ENCODE data around the gene PSMB7.

Gene PSMB7

GRCh38 chr9:124443625-124444024 lies 28.4 kb upstream of the PSMB7 start:
- Histone ChIP-seq H3K27ac (ENCODE audit: low read depth, low read length) (no peak overlapping the region), H3K9ac (ENCODE audit: low read depth in 1 of 2, low read length in 2 of 2) (no peak overlapping the region), H3K9me3 (ENCODE audit: control insufficient read depth in 1 of 2, low read length in 2 of 2) (no peaks in the 10 kb centered on the region), H3K27me3 (ENCODE audit: control insufficient read depth in 1 of 2, insufficient read depth in 2 of 2, low read length in 2 of 2) (peaks cover 0 to 7% of the 10 kb centered on the region in 2 donors), H3K4me3 (ENCODE audit: low read depth in 1 of 2, low read length in 2 of 2) (no peak overlapping the region), H3K4me1 (ENCODE audit: control insufficient read depth in 1 of 2, insufficient read depth in 2 of 2, low read length in 2 of 2) (no peaks in the 10 kb centered on the region), H3K36me3 (ENCODE audit: control insufficient read depth in 1 of 2, insufficient read depth in 2 of 2, low read length in 2 of 2) (no peaks in the 10 kb centered on the region)

GRCh38 chr9:124442826-124443225 lies 27.6 kb upstream of the PSMB7 start:
- no peak overlapping the region for H3K9ac ChIP-seq (ENCODE audit: low read depth in 1 of 2, low read length in 2 of 2)
- H3K4me1 ChIP-seq (ENCODE audit: control insufficient read depth in 1 of 2, insufficient read depth in 2 of 2, low read length in 2 of 2) = no peaks in the 10 kb centered on the region
- H3K27ac ChIP-seq (ENCODE audit: low read depth, low read length) = no peak overlapping the region
- no peak overlapping the region for H3K4me3 ChIP-seq (ENCODE audit: low read depth in 1 of 2, low read length in 2 of 2)
- peaks cover 0 to 4% of the 10 kb centered on the region in 2 donors for H3K27me3 ChIP-seq (ENCODE audit: control insufficient read depth in 1 of 2, insufficient read depth in 2 of 2, low read length in 2 of 2)
- H3K36me3 ChIP-seq (ENCODE audit: control insufficient read depth in 1 of 2, insufficient read depth in 2 of 2, low read length in 2 of 2) = no peaks in the 10 kb centered on the region
- H3K9me3 ChIP-seq (ENCODE audit: control insufficient read depth in 1 of 2, low read length in 2 of 2) = no peaks in the 10 kb centered on the region

DNA sequence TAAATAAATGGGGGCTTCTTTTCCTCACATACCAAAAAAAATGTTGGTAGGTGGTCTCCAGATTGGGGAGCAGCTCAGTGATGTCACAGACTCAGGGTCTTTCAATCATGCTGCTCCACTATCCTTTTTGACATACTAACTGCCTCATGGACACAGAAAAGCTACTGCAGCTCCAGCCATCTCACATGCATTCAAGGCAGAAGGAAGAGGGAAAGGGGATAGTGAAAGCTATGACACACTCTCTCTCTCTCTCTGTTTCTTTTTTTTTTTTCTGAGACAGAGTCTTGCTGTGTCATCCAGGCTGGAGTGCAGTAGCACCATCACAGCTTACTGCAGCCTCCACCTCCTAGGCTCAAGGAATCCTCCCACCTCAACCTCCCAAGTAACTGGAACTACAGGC lies 27.1 kb upstream of the PSMB7 start:
- peaks cover 0 to 4% of the 10 kb centered on the region in 2 donors for H3K27me3 ChIP-seq (ENCODE audit: control insufficient read depth in 1 of 2, insufficient read depth in 2 of 2, low read length in 2 of 2)
- no peak overlapping the region for H3K4me3 ChIP-seq (ENCODE audit: low read depth in 1 of 2, low read length in 2 of 2)
- H3K4me1 ChIP-seq (ENCODE audit: control insufficient read depth in 1 of 2, insufficient read depth in 2 of 2, low read length in 2 of 2) = no peaks in the 10 kb centered on the region
- H3K36me3 ChIP-seq (ENCODE audit: control insufficient read depth in 1 of 2, insufficient read depth in 2 of 2, low read length in 2 of 2) = no peaks in the 10 kb centered on the region
- no peaks in the 10 kb centered on the region for H3K9me3 ChIP-seq (ENCODE audit: control insufficient read depth in 1 of 2, low read length in 2 of 2)
- H3K27ac ChIP-seq (ENCODE audit: low read depth, low read length) = no peak overlapping the region
- H3K9ac ChIP-seq (ENCODE audit: low read depth in 1 of 2, low read length in 2 of 2) = no peak overlapping the region

DNA sequence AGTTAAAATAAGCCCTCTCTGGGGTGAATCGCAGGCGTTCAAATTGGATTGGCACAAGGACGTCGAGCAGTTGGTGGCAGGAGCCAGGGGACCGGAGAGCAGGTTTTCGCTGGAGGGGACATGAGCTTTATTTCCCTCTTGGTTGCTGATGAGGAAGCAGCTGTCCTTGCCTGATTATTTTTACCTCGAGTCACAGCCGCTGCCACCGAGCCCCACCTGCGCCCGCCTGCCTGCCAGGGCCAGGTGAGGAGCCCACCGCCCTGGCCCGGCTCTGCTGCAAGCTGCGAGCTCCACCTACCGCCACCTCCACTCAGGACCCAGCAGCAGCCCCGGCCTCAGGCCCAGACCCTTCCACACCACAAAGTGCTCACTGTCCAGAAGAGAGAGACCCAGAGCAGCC lies 26.0 kb upstream of the PSMB7 start:
- Histone ChIP-seq H3K27me3 (ENCODE audit: control insufficient read depth in 1 of 2, insufficient read depth in 2 of 2, low read length in 2 of 2) (peaks cover 0 to 4% of the 10 kb centered on the region in 2 donors), H3K27ac (ENCODE audit: low read depth, low read length) (no peak overlapping the region), H3K4me1 (ENCODE audit: control insufficient read depth in 1 of 2, insufficient read depth in 2 of 2, low read length in 2 of 2) (no peaks in the 10 kb centered on the region), H3K9ac (ENCODE audit: low read depth in 1 of 2, low read length in 2 of 2) (no peak overlapping the region), H3K36me3 (ENCODE audit: control insufficient read depth in 1 of 2, insufficient read depth in 2 of 2, low read length in 2 of 2) (no peaks in the 10 kb centered on the region), H3K4me3 (ENCODE audit: low read depth in 1 of 2, low read length in 2 of 2) (no peak overlapping the region), H3K9me3 (ENCODE audit: control insufficient read depth in 1 of 2, low read length in 2 of 2) (no peaks in the 10 kb centered on the region)

DNA sequence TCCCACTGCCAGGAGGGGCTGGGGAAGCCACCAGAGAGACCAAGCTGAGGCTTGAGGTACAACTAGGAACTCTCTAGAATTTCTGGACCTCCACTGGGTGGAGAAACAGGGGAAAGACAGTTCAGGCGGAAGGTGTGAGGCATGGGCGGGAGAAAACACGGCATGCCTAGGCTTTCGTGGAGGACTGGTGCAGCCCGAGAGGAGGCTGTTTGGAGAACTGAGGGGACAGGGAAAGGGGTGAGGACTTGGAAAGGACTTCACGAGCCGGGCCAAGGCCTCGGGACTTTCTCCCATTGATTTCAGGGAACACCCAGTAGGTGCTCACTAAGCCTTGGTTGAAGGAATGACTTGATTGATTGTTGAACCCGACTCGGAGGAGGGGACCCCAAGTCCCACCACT lies 25.5 kb upstream of the PSMB7 start:
- no peak overlapping the region for H3K27ac ChIP-seq (ENCODE audit: low read depth, low read length)
- H3K4me3 ChIP-seq (ENCODE audit: low read depth in 1 of 2, low read length in 2 of 2) = no peak overlapping the region
- H3K9ac ChIP-seq (ENCODE audit: low read depth in 1 of 2, low read length in 2 of 2) = no peak overlapping the region
- no peaks in the 10 kb centered on the region for H3K4me1 ChIP-seq (ENCODE audit: control insufficient read depth in 1 of 2, insufficient read depth in 2 of 2, low read length in 2 of 2)
- no peaks in the 10 kb centered on the region for H3K36me3 ChIP-seq (ENCODE audit: control insufficient read depth in 1 of 2, insufficient read depth in 2 of 2, low read length in 2 of 2)
- peaks cover 0 to 4% of the 10 kb centered on the region in 2 donors for H3K27me3 ChIP-seq (ENCODE audit: control insufficient read depth in 1 of 2, insufficient read depth in 2 of 2, low read length in 2 of 2)
- no peaks in the 10 kb centered on the region for H3K9me3 ChIP-seq (ENCODE audit: control insufficient read depth in 1 of 2, low read length in 2 of 2)

DNA sequence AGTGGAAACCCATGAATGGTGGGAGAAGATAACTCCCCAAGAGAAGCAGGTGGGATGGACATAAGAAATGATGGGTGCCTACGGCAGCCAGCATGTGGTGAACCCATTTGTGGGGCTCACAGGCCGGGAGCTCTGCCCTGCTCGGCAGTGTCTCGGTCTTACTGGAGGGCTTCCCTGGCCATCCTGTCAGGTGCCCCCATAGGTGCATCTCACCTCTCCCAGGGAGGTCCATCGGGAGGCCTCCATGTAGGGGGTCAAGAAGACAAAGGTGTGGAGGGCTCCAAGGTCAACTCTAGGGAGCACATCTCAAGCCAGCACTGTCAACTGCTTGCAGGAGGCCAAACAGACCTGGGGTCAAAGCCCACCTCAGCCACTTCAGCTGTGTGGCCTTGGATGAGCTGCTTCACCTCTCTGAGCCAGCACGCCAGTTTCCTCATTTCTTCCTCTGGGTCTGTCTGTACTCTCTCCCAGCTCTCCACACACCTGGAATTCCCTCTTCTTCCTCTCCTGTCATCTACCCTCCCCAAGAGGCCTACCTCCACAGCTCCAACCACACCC lies 24.5 kb upstream of the PSMB7 start:
- H3K9ac ChIP-seq (ENCODE audit: low read depth in 1 of 2, low read length in 2 of 2) = no peak overlapping the region
- no peak overlapping the region for H3K27ac ChIP-seq (ENCODE audit: low read depth, low read length)
- H3K4me3 ChIP-seq (ENCODE audit: low read depth in 1 of 2, low read length in 2 of 2) = no peak overlapping the region
- H3K36me3 ChIP-seq (ENCODE audit: control insufficient read depth in 1 of 2, insufficient read depth in 2 of 2, low read length in 2 of 2) = no peaks in the 10 kb centered on the region
- H3K4me1 ChIP-seq (ENCODE audit: control insufficient read depth in 1 of 2, insufficient read depth in 2 of 2, low read length in 2 of 2) = no peaks in the 10 kb centered on the region
- H3K27me3 ChIP-seq (ENCODE audit: control insufficient read depth in 1 of 2, insufficient read depth in 2 of 2, low read length in 2 of 2) = peaks cover 0 to 4% of the 10 kb centered on the region in 2 donors
- H3K9me3 ChIP-seq (ENCODE audit: control insufficient read depth in 1 of 2, low read length in 2 of 2) = no peaks in the 10 kb centered on the region

DNA sequence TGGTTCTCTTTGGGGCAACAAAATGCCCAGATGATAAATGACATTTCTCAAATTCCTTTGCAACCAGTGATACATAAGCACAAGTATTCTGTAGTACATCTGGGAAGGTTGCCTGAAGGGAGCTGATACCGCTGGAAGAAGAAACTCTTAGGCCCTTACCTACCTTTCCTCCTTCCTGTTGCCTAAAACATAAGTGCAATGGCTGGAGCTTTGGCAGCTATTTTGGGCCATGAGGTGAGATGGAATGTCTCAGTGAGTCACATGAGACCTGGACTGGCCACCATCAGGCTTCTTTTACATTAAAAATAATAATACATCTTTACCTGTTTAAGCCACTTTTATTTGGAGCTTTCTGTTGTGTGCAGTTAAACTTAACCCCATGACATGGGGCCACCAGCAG lies 23.8 kb upstream of the PSMB7 start:
- no peaks in the 10 kb centered on the region for H3K36me3 ChIP-seq (ENCODE audit: control insufficient read depth in 1 of 2, insufficient read depth in 2 of 2, low read length in 2 of 2)
- no peak overlapping the region for H3K9ac ChIP-seq (ENCODE audit: low read depth in 1 of 2, low read length in 2 of 2)
- H3K9me3 ChIP-seq (ENCODE audit: control insufficient read depth in 1 of 2, low read length in 2 of 2) = no peaks in the 10 kb centered on the region
- no peak overlapping the region for H3K4me3 ChIP-seq (ENCODE audit: low read depth in 1 of 2, low read length in 2 of 2)
- H3K4me1 ChIP-seq (ENCODE audit: control insufficient read depth in 1 of 2, insufficient read depth in 2 of 2, low read length in 2 of 2) = no peaks in the 10 kb centered on the region
- no peak overlapping the region for H3K27ac ChIP-seq (ENCODE audit: low read depth, low read length)
- H3K27me3 ChIP-seq (ENCODE audit: control insufficient read depth in 1 of 2, insufficient read depth in 2 of 2, low read length in 2 of 2) = peaks cover 0 to 4% of the 10 kb centered on the region in 2 donors

- Histone ChIP-seq H3K4me1 (ENCODE audit: control insufficient read depth in 1 of 2, insufficient read depth in 2 of 2, low read length in 2 of 2) (no peaks in the 10 kb centered on the region), H3K27me3 (ENCODE audit: control insufficient read depth in 1 of 2, insufficient read depth in 2 of 2, low read length in 2 of 2) (peaks cover 0 to 4% of the 10 kb centered on the region in 2 donors), H3K9ac (ENCODE audit: low read depth in 1 of 2, low read length in 2 of 2) (no peak overlapping the region), H3K27ac (ENCODE audit: low read depth, low read length) (no peak overlapping the region), H3K4me3 (ENCODE audit: low read depth in 1 of 2, low read length in 2 of 2) (no peak overlapping the region), H3K36me3 (ENCODE audit: control insufficient read depth in 1 of 2, insufficient read depth in 2 of 2, low read length in 2 of 2) (no peaks in the 10 kb centered on the region), H3K9me3 (ENCODE audit: control insufficient read depth in 1 of 2, low read length in 2 of 2) (no peaks in the 10 kb centered on the region)
These were observed 22.8 kb upstream of the PSMB7 start for GRCh38 chr9:124438091-124438490.

DNA sequence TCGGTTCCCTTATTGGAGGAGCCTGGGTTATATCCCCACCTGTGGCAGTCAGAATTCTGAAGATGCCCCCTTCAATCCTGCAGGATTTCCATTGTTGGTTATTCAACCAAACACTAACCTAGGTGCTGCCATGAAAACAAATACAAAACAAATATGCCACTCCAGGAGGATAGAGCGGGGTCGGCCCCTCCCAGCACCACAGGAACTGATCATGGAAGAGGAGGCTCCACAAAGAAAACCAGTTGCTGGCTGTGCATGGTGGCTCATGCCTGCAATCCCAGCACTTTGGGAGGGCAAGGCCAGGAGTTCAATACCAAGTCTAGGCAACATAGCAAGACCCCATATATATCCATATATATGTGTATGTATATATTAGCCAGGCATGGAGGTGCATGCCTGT lies 21.8 kb upstream of the PSMB7 start:
- peaks cover 0 to 4% of the 10 kb centered on the region in 2 donors for H3K27me3 ChIP-seq (ENCODE audit: control insufficient read depth in 1 of 2, insufficient read depth in 2 of 2, low read length in 2 of 2)
- no peaks in the 10 kb centered on the region for H3K9me3 ChIP-seq (ENCODE audit: control insufficient read depth in 1 of 2, low read length in 2 of 2)
- no peak overlapping the region for H3K9ac ChIP-seq (ENCODE audit: low read depth in 1 of 2, low read length in 2 of 2)
- no peaks in the 10 kb centered on the region for H3K4me1 ChIP-seq (ENCODE audit: control insufficient read depth in 1 of 2, insufficient read depth in 2 of 2, low read length in 2 of 2)
- no peak overlapping the region for H3K27ac ChIP-seq (ENCODE audit: low read depth, low read length)
- no peaks in the 10 kb centered on the region for H3K36me3 ChIP-seq (ENCODE audit: control insufficient read depth in 1 of 2, insufficient read depth in 2 of 2, low read length in 2 of 2)
- H3K4me3 ChIP-seq (ENCODE audit: low read depth in 1 of 2, low read length in 2 of 2) = no peak overlapping the region

DNA sequence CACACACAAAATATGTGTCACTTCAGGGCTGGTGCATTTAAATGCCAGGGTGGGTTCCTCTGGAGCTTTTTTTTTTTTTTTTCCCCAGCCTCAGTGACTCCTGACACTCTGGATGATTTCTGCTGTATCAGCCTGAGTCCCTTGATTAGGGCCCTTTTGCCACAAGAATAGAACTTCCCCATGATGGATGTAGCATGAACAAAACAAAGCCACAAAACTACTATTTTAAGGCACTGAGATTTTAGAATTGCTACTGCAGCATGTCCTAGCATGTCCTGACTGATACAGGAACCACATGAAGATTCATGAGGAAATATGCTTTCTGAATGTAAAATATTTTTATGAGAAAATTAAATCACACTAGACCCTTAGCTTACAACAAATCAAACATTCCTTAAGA lies 21.1 kb upstream of the PSMB7 start:
- Histone ChIP-seq H3K9ac (ENCODE audit: low read depth in 1 of 2, low read length in 2 of 2) (no peak overlapping the region), H3K4me3 (ENCODE audit: low read depth in 1 of 2, low read length in 2 of 2) (no peak overlapping the region), H3K9me3 (ENCODE audit: control insufficient read depth in 1 of 2, low read length in 2 of 2) (no peaks in the 10 kb centered on the region), H3K27me3 (ENCODE audit: control insufficient read depth in 1 of 2, insufficient read depth in 2 of 2, low read length in 2 of 2) (peaks cover 0 to 4% of the 10 kb centered on the region in 2 donors), H3K4me1 (ENCODE audit: control insufficient read depth in 1 of 2, insufficient read depth in 2 of 2, low read length in 2 of 2) (no peaks in the 10 kb centered on the region), H3K36me3 (ENCODE audit: control insufficient read depth in 1 of 2, insufficient read depth in 2 of 2, low read length in 2 of 2) (no peaks in the 10 kb centered on the region), H3K27ac (ENCODE audit: low read depth, low read length) (no peak overlapping the region)

DNA sequence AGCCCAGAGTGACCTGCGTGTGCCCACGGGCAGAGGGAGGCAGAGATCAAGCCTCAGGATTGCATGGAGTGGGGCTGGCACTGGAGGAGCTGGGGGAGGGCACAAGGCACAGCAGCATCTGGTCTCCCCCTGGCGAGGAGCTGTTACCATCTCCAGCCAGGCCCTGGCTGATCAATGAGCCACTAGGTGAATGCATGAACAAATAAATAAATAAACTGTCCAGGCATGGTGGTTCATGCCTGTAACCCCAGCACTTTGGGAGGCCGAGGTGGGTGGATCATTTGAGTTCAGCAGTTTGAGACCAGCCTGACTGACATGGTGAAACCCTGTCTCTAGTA lies 14.3 kb upstream of the PSMB7 start:
- Histone ChIP-seq H3K9ac (ENCODE audit: low read depth in 1 of 2, low read length in 2 of 2) (no peak overlapping the region), H3K27me3 (ENCODE audit: control insufficient read depth in 1 of 2, insufficient read depth in 2 of 2, low read length in 2 of 2) (no peaks in the 10 kb centered on the region), H3K9me3 (ENCODE audit: control insufficient read depth in 1 of 2, low read length in 2 of 2) (no peaks in the 10 kb centered on the region), H3K4me3 (ENCODE audit: low read depth in 1 of 2, low read length in 2 of 2) (no peak overlapping the region), H3K36me3 (ENCODE audit: control insufficient read depth in 1 of 2, insufficient read depth in 2 of 2, low read length in 2 of 2) (no peaks in the 10 kb centered on the region), H3K4me1 (ENCODE audit: control insufficient read depth in 1 of 2, insufficient read depth in 2 of 2, low read length in 2 of 2) (no peaks in the 10 kb centered on the region), H3K27ac (ENCODE audit: low read depth, low read length) (no peak overlapping the region)

Data from duodenal mucosa (tissue), 2 donors.